TTC549 (cell line): ENCODE measurements around the gene MTUS2.

Source experiments
- FAIRE-seq: peaks from 2 replicates; lab custom pipeline; 2012; peaks lifted over from hg19 to GRCh38; lab: Jason Lieb, UNC

The MTUS2 gene

GRCh38 chr13:29454931-29455481 is 634.9 kb downstream of the MTUS2 start:
- FAIRE-seq, result no peak

- FAIRE-seq, result no peak
Measured at GRCh38 chr13:29456419-29456818, 636.3 kb downstream of the MTUS2 start.

- FAIRE-seq, result no peak
Measured at GRCh38 chr13:29457299-29457698, 637.2 kb downstream of the MTUS2 start.

- FAIRE-seq, result no peak
Measured at GRCh38 chr13:29458419-29458818, 638.3 kb downstream of the MTUS2 start.

- FAIRE-seq, result no peak
Measured at GRCh38 chr13:29459813-29460355, 639.7 kb downstream of the MTUS2 start.

GRCh38 chr13:29464105-29464679 is 644.1 kb downstream of the MTUS2 start:
- no peak for FAIRE-seq

- no peak for FAIRE-seq
Measured at GRCh38 chr13:29465741-29466293, 645.7 kb downstream of the MTUS2 start.

- no peak for FAIRE-seq
Measured at GRCh38 chr13:29471551-29471950, 651.4 kb downstream of the MTUS2 start.

- FAIRE-seq, result no peak
Measured at GRCh38 chr13:29472332-29472961, 652.3 kb downstream of the MTUS2 start.

GRCh38 chr13:29473166-29473565 is 653.0 kb downstream of the MTUS2 start:
- FAIRE-seq, result no peak

- FAIRE-seq, result no peak
Measured at GRCh38 chr13:29474991-29475390, 654.9 kb downstream of the MTUS2 start.

GRCh38 chr13:29476046-29476445 is 655.9 kb downstream of the MTUS2 start:
- no peak for FAIRE-seq

GRCh38 chr13:29479716-29480492 is 659.8 kb downstream of the MTUS2 start:
- FAIRE-seq, result no peak

GRCh38 chr13:29480893-29481525 is 660.9 kb downstream of the MTUS2 start:
- FAIRE-seq, result no peak

- no peak for FAIRE-seq
Measured at GRCh38 chr13:29481603-29482002, 661.5 kb downstream of the MTUS2 start.

- FAIRE-seq, result no peak
Measured at GRCh38 chr13:29482504-29482903, 662.4 kb downstream of the MTUS2 start.

- FAIRE-seq, result no peak
Measured at GRCh38 chr13:29483211-29483610, 663.1 kb downstream of the MTUS2 start.

GRCh38 chr13:29483623-29484022 is 663.5 kb downstream of the MTUS2 start:
- no peak for FAIRE-seq

GRCh38 chr13:29484236-29484635 is 664.1 kb downstream of the MTUS2 start:
- no peak for FAIRE-seq

GRCh38 chr13:29484796-29485195 is 664.7 kb downstream of the MTUS2 start:
- no peak for FAIRE-seq

GRCh38 chr13:29486551-29486950 is 666.4 kb downstream of the MTUS2 start:
- no peak for FAIRE-seq
